NCI-H1436 (cell line): Measurements from ENCODE around the gene BCKDK.
"Not testable (repeated sequence)": the region's sequence is repeated elsewhere in the genome, so short reads cannot be mapped to it uniquely, and the experiment has no call there.

Experiments
- DNase-seq: peaks from one replicate; lab custom pipeline; 2025; lab: John Stamatoyannopoulos, UW

The BCKDK gene

GRCh38 chr16:31141489-31142108 lies 33.4 kb downstream of the BCKDK start:
- no peak for DNase-seq

- DNase-seq: peak; percentile 98
These were observed 34.2 kb downstream of the BCKDK start for GRCh38 chr16:31142109-31143010.

- DNase-seq: no peak
These were observed 35.0 kb downstream of the BCKDK start for GRCh38 chr16:31143011-31143693.

- DNase-seq: no peak
These were observed 35.5 kb downstream of the BCKDK start for GRCh38 chr16:31143694-31144148.

- not testable (repeated sequence) for DNase-seq
These were observed 36.2 kb downstream of the BCKDK start for GRCh38 chr16:31144418-31144817.

GRCh38 chr16:31145398-31145990 lies 37.3 kb downstream of the BCKDK start:
- DNase-seq: no peak

- no peak for DNase-seq
These were observed 39.4 kb downstream of the BCKDK start for GRCh38 chr16:31147574-31147973.

GRCh38 chr16:31148281-31148728 lies 40.1 kb downstream of the BCKDK start:
- DNase-seq: no peak

GRCh38 chr16:31148896-31149295 lies 40.7 kb downstream of the BCKDK start:
- no peak for DNase-seq

- DNase-seq: no peak
These were observed 41.1 kb downstream of the BCKDK start for GRCh38 chr16:31149332-31149731.

GRCh38 chr16:31149894-31150890 lies 42.0 kb downstream of the BCKDK start, which contains the start of gene PRSS36:
Gene PRSS36 (minus strand): TSS chr16:31150066. CDS start chr16:31150035, 31 bp downstream.
- no peak for DNase-seq

- not testable (repeated sequence) for DNase-seq
These were observed 42.8 kb downstream of the BCKDK start for GRCh38 chr16:31150976-31151375.

- no peak for DNase-seq
These were observed 49.0 kb downstream of the BCKDK start for GRCh38 chr16:31157136-31157535.
